Measurements from ENCODE around the gene MAPRE2.
"Not testable (repeated sequence)": the region's sequence is repeated elsewhere in the genome, so short reads cannot be mapped to it uniquely, and the experiment has no call there.

MAPRE2 gene

GRCh38 chr18:35089382-35089781 is 48.2 kb downstream of the MAPRE2 start:
- H3K4me3 ChIP-seq (ENCODE audit: low read depth, low read length), result no peak overlapping the region

DNA sequence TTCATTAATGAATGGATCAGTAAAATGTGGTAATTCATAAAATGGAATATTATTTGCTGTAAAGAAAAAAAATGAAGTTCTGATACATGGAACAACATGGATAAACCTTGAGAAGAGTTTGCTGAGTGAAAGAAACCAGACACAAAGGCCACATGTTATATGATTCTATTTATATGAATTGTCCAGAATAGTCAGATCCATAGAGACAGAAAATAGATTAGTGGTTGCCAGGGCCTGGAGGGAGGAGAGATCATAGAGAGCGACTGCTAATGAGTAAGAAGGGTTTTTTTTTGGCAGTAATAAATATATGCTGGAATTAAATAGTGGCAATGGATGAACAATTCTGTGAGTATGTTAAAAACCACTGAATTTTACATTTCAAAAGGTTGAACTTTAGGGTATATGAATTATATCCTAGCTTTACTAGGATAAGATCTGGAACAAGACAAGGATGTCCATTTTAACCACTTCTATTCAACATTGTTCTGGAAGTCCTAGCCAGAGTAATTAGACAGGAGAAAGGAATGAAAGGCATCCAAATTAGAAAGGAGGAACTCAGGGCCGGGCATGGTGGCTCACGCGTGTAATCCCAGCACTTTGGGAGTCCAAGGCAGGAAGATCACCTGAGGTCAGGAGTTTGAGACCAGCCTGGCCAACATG is 48.8 kb downstream of the MAPRE2 start:
- H3K4me3 ChIP-seq (ENCODE audit: low read depth, low read length), result no peak overlapping the region

- H3K4me3 ChIP-seq (ENCODE audit: low read depth, low read length), result no peak overlapping the region
These were observed 50.6 kb downstream of the MAPRE2 start for GRCh38 chr18:35091841-35092240.

DNA sequence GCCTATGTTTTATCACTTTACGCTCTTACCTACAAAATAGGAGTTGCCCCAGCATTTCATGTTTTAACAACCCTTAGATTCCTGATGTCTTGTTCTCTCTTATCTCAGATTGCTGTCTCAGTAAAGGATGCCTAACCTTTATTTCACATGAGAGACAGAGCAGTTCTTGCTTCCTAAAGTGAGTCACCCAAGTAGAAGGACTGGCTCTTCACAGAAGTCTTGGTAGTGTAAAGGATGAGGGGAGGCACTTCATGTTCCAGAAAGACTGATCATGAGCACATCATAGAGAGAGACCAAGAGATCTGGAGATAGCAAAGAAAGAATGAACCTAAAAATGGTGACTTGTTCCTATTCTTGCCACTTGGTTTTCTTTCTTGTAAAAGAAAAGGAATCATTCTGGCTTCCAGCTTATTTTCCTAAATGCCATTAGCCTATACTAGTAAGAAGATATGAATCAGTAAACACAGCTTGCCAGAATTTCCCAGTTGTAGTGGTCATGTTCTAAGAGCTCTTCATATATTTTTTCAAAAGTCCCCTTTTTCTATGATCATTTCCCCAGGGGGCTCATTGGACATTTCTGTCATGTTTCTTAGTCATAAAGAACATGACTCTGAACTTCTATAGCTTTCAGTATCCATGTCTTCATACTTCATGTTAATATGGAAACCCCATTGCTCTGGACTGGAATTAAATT is 54.9 kb downstream of the MAPRE2 start:
- no peak overlapping the region for H3K4me3 ChIP-seq (ENCODE audit: low read depth, low read length)

DNA sequence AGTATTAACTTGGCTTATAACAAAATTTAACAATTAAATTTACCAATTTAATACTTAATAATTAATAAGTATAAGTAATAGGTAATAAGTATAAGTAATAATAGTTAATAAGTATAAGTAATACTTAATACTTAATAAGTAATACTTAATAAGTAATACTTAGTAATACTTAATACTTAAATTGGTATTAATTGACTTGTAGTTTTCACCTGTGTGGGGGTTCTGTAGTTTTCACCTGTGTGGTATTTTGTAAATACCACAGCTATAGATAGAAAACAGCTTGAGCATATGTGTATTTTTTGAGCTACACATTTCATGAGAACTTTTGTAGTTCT is 55.4 kb downstream of the MAPRE2 start:
- no peak overlapping the region for H3K4me3 ChIP-seq (ENCODE audit: low read depth, low read length)

DNA sequence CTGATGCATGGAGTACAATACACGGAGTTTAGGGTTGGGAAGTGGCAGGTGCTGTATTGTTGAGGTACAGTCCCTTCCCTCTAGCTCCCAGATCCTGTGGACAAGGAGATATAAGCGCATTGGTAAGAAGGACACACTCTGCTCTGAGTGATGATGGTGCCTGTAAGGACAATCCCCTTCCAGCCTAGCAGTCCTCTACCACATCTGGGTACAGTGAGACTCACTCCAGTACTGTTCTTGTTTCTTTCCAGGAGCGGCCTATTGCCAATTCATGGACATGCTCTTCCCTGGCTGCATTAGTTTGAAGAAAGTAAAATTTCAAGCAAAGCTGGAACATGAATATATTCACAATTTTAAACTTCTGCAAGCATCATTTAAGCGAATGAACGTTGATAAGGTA is 56.0 kb downstream of the MAPRE2 start:
- no peak overlapping the region for H3K4me3 ChIP-seq (ENCODE audit: low read depth, low read length)

- no peak overlapping the region for H3K4me3 ChIP-seq (ENCODE audit: low read depth, low read length)
These were observed 56.5 kb downstream of the MAPRE2 start for GRCh38 chr18:35097763-35098162.

GRCh38 chr18:35099911-35100310 is 58.7 kb downstream of the MAPRE2 start:
- H3K4me3 ChIP-seq (ENCODE audit: low read depth, low read length), result no peak overlapping the region

- H3K4me3 ChIP-seq (ENCODE audit: low read depth, low read length), result no peak overlapping the region
These were observed 63.3 kb downstream of the MAPRE2 start for GRCh38 chr18:35104391-35105051.

GRCh38 chr18:35106013-35106844 is 65.0 kb downstream of the MAPRE2 start:
- no peak overlapping the region for H3K4me3 ChIP-seq (ENCODE audit: low read depth, low read length)

GRCh38 chr18:35106845-35107148 is 65.6 kb downstream of the MAPRE2 start:
- no peak overlapping the region for H3K4me3 ChIP-seq (ENCODE audit: low read depth, low read length)

DNA sequence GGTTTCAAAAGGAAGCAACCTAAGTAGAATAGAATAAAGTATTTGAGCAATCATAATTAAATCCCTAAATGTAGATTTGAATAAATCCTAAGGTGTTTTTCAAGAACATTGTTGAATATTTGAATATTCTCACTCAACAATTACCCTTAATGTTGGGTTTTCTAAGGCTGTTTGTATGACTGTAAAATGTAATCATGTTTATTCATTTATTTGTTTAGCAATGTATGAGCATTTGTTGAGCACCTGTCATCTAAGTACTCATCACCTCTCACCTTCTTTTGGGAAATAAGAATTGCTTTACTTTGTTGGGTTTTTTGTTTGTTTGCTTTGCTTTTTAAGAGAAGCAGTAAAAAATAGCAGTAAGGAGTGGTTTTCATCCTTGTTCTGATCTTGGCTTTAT is 66.0 kb downstream of the MAPRE2 start:
- no peak overlapping the region for H3K4me3 ChIP-seq (ENCODE audit: low read depth, low read length)

- H3K4me3 ChIP-seq (ENCODE audit: low read depth, low read length), result not testable (repeated sequence)
These were observed 66.9 kb downstream of the MAPRE2 start for GRCh38 chr18:35108088-35108487.

DNA sequence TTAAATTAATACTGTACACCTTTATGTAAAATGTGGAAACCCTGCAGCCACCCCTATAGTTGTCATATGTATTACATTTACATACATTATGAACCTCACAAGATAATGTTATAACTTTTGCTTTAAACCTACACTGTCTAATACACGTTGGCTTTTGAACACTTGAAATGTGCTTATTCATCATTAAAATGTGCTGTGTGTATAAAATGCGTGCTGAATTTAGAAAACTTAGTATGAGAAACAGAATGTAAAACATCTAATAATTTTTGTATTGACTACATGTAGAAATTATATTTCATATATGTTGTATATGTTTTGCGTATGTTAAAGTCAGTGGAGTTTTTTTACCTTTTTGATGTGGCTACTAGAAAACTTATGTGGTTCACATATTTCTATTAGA is 68.8 kb downstream of the MAPRE2 start:
- H3K4me3 ChIP-seq (ENCODE audit: low read depth, low read length), result no peak overlapping the region

GRCh38 chr18:35110554-35111485 is 69.6 kb downstream of the MAPRE2 start:
- H3K4me3 ChIP-seq (ENCODE audit: low read depth, low read length), result no peak overlapping the region

DNA sequence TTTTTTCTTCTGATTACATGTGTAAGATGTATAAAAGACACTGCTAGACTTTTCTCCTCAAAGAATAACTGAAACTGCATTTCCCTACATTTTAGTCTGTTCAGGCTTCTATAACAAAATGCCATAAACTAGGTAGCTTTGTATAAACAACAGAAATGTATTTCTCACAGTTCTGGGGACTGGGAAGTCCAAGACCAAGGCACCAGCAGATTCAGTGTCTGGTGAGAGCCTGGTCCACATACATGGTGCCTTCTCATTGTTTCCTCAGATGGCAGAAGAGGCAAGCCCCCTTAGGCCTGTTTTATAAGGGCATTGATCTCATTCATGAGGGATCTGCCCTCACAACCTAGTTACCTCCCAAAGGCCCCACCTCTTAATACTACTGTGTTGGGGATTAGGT is 71.5 kb downstream of the MAPRE2 start:
- H3K4me3 ChIP-seq (ENCODE audit: low read depth, low read length), result no peak overlapping the region

- H3K4me3 ChIP-seq (ENCODE audit: low read depth, low read length), result no peak overlapping the region
These were observed 73.1 kb downstream of the MAPRE2 start for GRCh38 chr18:35114305-35114704.

GRCh38 chr18:35116784-35117318 is 75.6 kb downstream of the MAPRE2 start:
- H3K4me3 ChIP-seq (ENCODE audit: low read depth, low read length), result no peak overlapping the region

- no peak overlapping the region for H3K4me3 ChIP-seq (ENCODE audit: low read depth, low read length)
These were observed 76.2 kb downstream of the MAPRE2 start for GRCh38 chr18:35117372-35117771.

GRCh38 chr18:35117951-35118411 is 76.8 kb downstream of the MAPRE2 start:
- H3K4me3 ChIP-seq (ENCODE audit: low read depth, low read length), result no peak overlapping the region

Measured in iPS-11a (cell line).